DMS 273 treated with DMSO at 0.1 percent for 48 hours (cell line): Measurements from ENCODE around the gene TOR1A.

Source experiments
- DNase-seq: peaks from one replicate; lab custom pipeline; 2025; lab: John Stamatoyannopoulos, UW

The TOR1A gene

GRCh38 chr9:129823935-129824601 lies at the start of gene TOR1A:
Gene TOR1A, minus strand, starts transcription at chr9:129824136. Its CDS starts 51 bp downstream, at chr9:129824085.
- peak; percentile 86 for DNase-seq

GRCh38 chr9:129871046-129871445 lies 47.1 kb upstream of the TOR1A start:
- DNase-seq = no peak

GRCh38 chr9:129869585-129870501 lies 45.9 kb upstream of the TOR1A start:
- DNase-seq = no peak

GRCh38 chr9:129868872-129869486 lies 45.0 kb upstream of the TOR1A start:
- no peak for DNase-seq

GRCh38 chr9:129868023-129868871 lies 44.3 kb upstream of the TOR1A start:
- no peak for DNase-seq

GRCh38 chr9:129867136-129868022 lies 43.4 kb upstream of the TOR1A start:
- no peak for DNase-seq

- no peak for DNase-seq
These were observed 42.6 kb upstream of the TOR1A start for GRCh38 chr9:129866394-129867135.

- no peak for DNase-seq
These were observed 41.9 kb upstream of the TOR1A start for GRCh38 chr9:129865668-129866320.

- no peak for DNase-seq
These were observed 41.2 kb upstream of the TOR1A start for GRCh38 chr9:129864991-129865647.

- DNase-seq = no peak
These were observed 39.2 kb upstream of the TOR1A start for GRCh38 chr9:129863059-129863690.

GRCh38 chr9:129861447-129861827 lies 37.5 kb upstream of the TOR1A start:
- no peak for DNase-seq

- DNase-seq = no peak
These were observed 36.9 kb upstream of the TOR1A start for GRCh38 chr9:129860653-129861446.

- no peak for DNase-seq
These were observed 34.4 kb upstream of the TOR1A start for GRCh38 chr9:129858167-129858962.

GRCh38 chr9:129857207-129857606 lies 33.3 kb upstream of the TOR1A start:
- no peak for DNase-seq

GRCh38 chr9:129854588-129855110 lies 30.7 kb upstream of the TOR1A start:
- DNase-seq = no peak

GRCh38 chr9:129853614-129854013 lies 29.7 kb upstream of the TOR1A start:
- DNase-seq = no peak

- no peak for DNase-seq
These were observed 28.6 kb upstream of the TOR1A start for GRCh38 chr9:129852579-129852978.
